ENCODE data around the gene UNC13D. TPM values are rescaled to one million over a fixed set of nuclear protein-coding genes. Genes with fewer than 3 reads are reported as not detected.

Gene UNC13D
- total and polyA plus RNA-seq, 9 of the 15 experiments (the other 6 are each of a cell fraction or from before 2014, with no cell fraction given), result 0.86 to 244 (median 69.2) TPM

- TF ChIP-seq REST (IDR thresholded peaks at IDR 0.05; ENCODE audit: borderline replicate concordance), result no peak
- peak; percentile 75 for TF ChIP-seq REST (CRISPR knock-in tag; IDR thresholded peaks at IDR 0.05; ENCODE audit: low read depth)
- TF ChIP-seq SRSF7 (optimal IDR thresholded peaks at IDR 0.05; ENCODE audit: low read depth, low read length), result peak; percentile 94
- TF ChIP-seq KLF1 (tag; IDR thresholded peaks at IDR 0.05), result peak; percentile 88
- TF ChIP-seq THAP12 (CRISPR knock-in tag; IDR thresholded peaks at IDR 0.05), result peak; percentile 97
- TF ChIP-seq CBX5 (IDR thresholded peaks at IDR 0.05; ENCODE audit: borderline replicate concordance, low read depth), result no peak
- TF ChIP-seq FOXM1 (IDR thresholded peaks at IDR 0.05; ENCODE audit: low read depth), result no peak
- peak; percentile 79 for TF ChIP-seq FOXM1 (CRISPR knock-in tag; IDR thresholded peaks at IDR 0.05; ENCODE audit: low read depth)
- 0 out of 2 replicates have a peak, but pooled peaks have one; percentile 85 for TF ChIP-seq RBM34 (IDR thresholded peaks at IDR 0.05; ENCODE audit: borderline replicate concordance, insufficient read depth, low read length)
- TF ChIP-seq THAP7 (CRISPR knock-in tag; IDR thresholded peaks at IDR 0.05), result peak; percentile 88
- TF ChIP-seq GTF2F1 (IDR thresholded peaks at IDR 0.05; ENCODE audit: low read depth, low read length), result peak; percentile 98
- no peak; a peak in 1 of 4 replicates for TF ChIP-seq RAD21 (CRISPR knock-in tag; conservative IDR thresholded peaks at IDR 0.05 in 1 of 2, IDR thresholded peaks at IDR 0.05 in 1 of 2)
- TF ChIP-seq ZFX (CRISPR knock-in tag; IDR thresholded peaks at IDR 0.05), result peak; percentile 88
- peak; percentile 66; the same call in 1 of the 2 replicates for TF ChIP-seq GATAD2B (IDR thresholded peaks at IDR 0.05; ENCODE audit: borderline replicate concordance)
- peak; percentile 57; the same call in 1 of the 2 replicates for TF ChIP-seq L3MBTL2 (IDR thresholded peaks at IDR 0.05)
- TF ChIP-seq ZFPM2 (CRISPR knock-in tag; IDR thresholded peaks at IDR 0.05), result 0 out of 2 replicates have a peak, but pooled peaks have one; percentile 85
- TF ChIP-seq NCOA2 (IDR thresholded peaks at IDR 0.05; ENCODE audit: partially characterized antibody in 2 of 2), result no peak
- TF ChIP-seq SOX6 (IDR thresholded peaks at IDR 0.05), result peak; percentile 74
Measured at GRCh38 chr17:75779250-75779986, 64.8 kb downstream of the UNC13D start (continued).
